ENCODE data around the gene NOL4L.

NOL4L gene

DNA sequence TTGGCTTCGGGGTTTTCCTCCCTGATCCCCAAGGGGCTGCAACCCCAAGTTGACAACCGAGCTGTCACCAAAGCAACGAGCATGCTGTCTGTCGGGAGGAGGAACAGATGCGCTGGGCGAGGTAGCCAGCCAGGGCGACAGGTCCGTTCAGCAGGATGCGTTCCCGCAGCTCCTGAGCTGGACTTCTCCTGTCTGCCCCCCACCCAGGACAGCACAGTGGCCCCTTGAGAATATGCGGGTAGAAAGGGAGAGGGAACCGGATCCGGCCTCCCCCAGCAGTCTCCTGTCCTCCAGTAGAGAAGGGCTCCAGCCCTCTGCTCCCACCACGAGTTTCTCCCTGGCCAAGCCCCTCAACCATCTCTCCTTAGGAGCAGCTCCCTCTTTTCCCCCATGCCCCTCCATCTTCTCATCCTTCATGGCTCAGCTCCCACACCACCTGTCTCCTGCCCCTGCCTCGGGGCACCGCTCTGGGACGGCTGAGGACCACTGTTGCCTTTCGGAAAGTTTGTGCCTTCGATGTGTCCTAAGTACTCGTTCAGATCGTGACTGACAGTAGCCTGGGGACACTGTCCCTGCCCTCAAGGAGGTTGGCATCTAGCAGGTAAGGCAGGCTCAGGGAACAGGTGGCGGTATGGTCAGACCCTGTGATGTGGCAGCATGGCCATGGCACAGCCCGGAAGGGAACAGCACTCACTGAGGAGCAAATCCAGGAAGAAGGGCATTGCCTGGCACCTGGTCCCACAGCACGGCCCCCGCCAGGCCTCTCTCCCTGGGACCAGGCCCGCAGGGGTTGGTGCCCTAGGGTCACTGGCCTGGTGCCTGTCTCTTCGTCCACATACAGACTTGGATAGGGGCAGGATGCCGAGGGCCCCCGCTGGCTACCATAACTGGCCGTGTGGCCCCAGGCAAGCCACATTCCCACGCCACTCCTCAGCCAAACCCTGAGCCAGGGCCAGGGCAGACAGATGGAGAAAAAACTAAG is 130.7 kb downstream of the NOL4L start:
- TF ChIP-seq, protein P1, sequence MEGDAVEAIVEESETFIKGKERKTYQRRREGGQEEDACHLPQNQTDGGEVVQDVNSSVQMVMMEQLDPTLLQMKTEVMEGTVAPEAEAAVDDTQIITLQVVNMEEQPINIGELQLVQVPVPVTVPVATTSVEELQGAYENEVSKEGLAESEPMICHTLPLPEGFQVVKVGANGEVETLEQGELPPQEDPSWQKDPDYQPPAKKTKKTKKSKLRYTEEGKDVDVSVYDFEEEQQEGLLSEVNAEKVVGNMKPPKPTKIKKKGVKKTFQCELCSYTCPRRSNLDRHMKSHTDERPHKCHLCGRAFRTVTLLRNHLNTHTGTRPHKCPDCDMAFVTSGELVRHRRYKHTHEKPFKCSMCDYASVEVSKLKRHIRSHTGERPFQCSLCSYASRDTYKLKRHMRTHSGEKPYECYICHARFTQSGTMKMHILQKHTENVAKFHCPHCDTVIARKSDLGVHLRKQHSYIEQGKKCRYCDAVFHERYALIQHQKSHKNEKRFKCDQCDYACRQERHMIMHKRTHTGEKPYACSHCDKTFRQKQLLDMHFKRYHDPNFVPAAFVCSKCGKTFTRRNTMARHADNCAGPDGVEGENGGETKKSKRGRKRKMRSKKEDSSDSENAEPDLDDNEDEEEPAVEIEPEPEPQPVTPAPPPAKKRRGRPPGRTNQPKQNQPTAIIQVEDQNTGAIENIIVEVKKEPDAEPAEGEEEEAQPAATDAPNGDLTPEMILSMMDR (IDR thresholded peaks at IDR 0.05; ENCODE audit: insufficient read depth, low read depth, low read length, missing control alignments) = no peak
- no peak overlapping the region for H3K4me3 ChIP-seq (ENCODE audit: low read depth, low read length)
- no peak for DNase-seq (ENCODE audit: low read depth)

GRCh38 chr20:32453467-32454163 is 131.5 kb downstream of the NOL4L start:
- no peak for DNase-seq (ENCODE audit: low read depth)
- no peak overlapping the region for H3K4me3 ChIP-seq (ENCODE audit: low read depth, low read length)
- TF ChIP-seq, protein P1 (IDR thresholded peaks at IDR 0.05; ENCODE audit: insufficient read depth, low read depth, low read length, missing control alignments) = no peak

DNA sequence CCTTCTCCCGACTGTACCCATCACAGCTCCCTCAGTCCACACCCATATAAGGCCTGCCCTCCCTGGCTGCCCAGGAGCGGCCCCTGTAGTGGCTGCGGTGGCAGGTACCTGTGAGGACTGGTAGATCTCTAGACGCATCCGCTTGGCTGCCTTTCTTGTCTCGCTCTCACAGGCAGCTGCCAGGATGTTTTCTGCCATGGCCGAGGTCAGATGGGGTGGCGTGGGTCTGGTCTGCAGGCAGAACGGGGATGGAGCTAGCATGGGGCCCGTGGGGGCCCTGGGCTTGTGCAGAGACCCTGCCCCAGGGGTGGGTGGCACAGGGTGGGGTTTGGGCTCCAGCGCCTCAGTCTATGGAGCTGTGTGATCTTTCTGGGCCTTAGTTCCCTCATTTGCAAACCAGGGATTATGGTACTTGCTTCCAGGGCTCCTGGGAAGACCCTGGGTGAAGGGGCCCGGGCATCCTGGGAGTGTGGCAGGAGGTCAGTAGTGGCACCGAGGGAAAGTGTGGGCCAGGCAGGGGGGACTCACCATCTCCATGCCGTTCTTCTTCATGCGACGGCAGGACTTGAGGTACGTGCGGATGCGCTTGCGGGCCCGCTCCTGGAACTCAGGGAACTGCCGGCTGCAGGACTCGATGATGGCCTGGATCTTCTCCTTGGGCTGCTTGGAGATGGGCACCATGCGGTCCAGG is 132.2 kb downstream of the NOL4L start:
- DNase-seq (ENCODE audit: low read depth) = no peak
- H3K4me3 ChIP-seq (ENCODE audit: low read depth, low read length) = no peak overlapping the region
- TF ChIP-seq, protein P1 (IDR thresholded peaks at IDR 0.05; ENCODE audit: insufficient read depth, low read depth, low read length, missing control alignments) = no peak

- no peak overlapping the region for H3K4me3 ChIP-seq (ENCODE audit: low read depth, low read length)
- TF ChIP-seq, protein P1 (IDR thresholded peaks at IDR 0.05; ENCODE audit: insufficient read depth, low read depth, low read length, missing control alignments) = no peak
Observed at GRCh38 chr20:32451682-32452461, 133.3 kb downstream of the NOL4L start.

GRCh38 chr20:32451340-32451681 is 133.8 kb downstream of the NOL4L start:
- TF ChIP-seq, protein P1 (IDR thresholded peaks at IDR 0.05; ENCODE audit: insufficient read depth, low read depth, low read length, missing control alignments) = no peak

More at GRCh38 chr20:32451682-32452461, 133.3 kb downstream of the NOL4L start:
- DNase-seq (ENCODE audit: low read depth) = no peak

GRCh38 chr20:32450484-32451061 is 134.6 kb downstream of the NOL4L start:
- TF ChIP-seq, protein P1 (IDR thresholded peaks at IDR 0.05; ENCODE audit: insufficient read depth, low read depth, low read length, missing control alignments) = no peak
- no peak for DNase-seq (ENCODE audit: low read depth)
- no peak overlapping the region for H3K4me3 ChIP-seq (ENCODE audit: low read depth, low read length)

More at GRCh38 chr20:32451340-32451681, 133.8 kb downstream of the NOL4L start:
- no peak for DNase-seq (ENCODE audit: low read depth)
- no peak overlapping the region for H3K4me3 ChIP-seq (ENCODE audit: low read depth, low read length)
